ENCODE measurements around the gene ZBTB21. TPM values are rescaled to one million over a fixed set of nuclear protein-coding genes. Genes with fewer than 3 reads are reported as not detected.

Gene ZBTB21
- 4.4 and 7.6 TPM in 2 replicates for total RNA-seq

GRCh38 chr21:42009831-42010506, at the start of gene ZBTB21:
TSS of gene ZBTB21 (minus strand) at chr21:42010360. CDS start at chr21:41994095, 16,265 bp downstream.

DNA sequence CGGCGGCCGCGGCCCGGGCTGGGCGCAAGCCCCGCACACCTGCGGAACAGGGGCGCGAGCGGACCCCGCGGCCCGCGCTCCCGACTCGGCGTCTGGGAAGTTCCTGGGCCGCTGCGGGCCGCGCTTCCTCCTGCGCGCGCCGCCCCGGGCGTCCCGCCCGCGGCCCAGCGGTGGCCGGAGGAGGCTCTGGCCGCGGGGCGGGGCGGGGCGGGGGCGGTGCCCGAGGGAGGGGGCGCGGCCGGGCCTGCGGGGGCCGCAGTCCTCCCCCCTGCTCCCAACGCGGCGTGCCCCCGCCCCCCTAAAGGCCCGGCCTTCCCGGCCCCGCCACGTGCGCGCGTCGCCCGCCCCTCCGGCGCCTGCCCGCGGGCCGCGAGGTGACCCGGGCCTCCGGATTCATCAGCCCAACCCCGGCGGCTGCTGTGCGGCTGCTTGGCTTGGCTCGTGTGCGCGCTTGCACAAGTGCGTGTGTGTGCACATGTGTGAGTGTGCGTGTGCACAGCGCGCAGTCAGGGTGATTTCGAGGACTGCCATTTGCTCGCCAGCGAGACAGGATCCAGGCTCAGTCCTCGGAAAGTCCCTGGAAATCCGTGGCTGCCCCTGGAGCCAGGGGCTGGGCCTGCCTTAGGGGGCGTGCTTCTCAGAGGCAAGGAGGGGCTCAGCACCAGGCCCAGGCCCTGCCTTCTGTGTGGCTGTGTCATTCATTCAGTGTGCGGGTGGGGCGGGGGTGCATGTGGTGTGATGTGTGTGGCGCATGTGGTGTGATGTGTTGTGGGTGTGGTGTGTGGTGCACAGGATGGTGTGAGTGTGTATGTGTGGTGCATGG, 56.1 kb downstream of the ZBTB21 start, which contains the start of gene C2CD2:
Gene C2CD2 (minus strand): TSS at position 188 of the 823 bp plus-strand sequence. CDS start 370 bp downstream, outside the sequence.

Other genes with a start within 250 kb of the ZBTB21 start
- gene RIPK4, start 243.3 kb downstream of the ZBTB21 start, total RNA-seq: under 0.01 TPM in 1 of 2 replicates, not detected in the other
- gene PRDM15, start 131.0 kb downstream of the ZBTB21 start, total RNA-seq: 3.3 and 3.9 TPM in 2 replicates
- 5.7 and 10.9 TPM in 2 replicates for gene C2CD2, start 56.3 kb downstream of the ZBTB21 start, total RNA-seq
- gene UMODL1, start 61.0 kb upstream of the ZBTB21 start, total RNA-seq: not detected in 2 replicates
- gene ABCG1, start 208.8 kb upstream of the ZBTB21 start, total RNA-seq: 0.15 and 0.34 TPM in 2 replicates